HFFc6 (cell line): ENCODE data around the gene HYDIN. TPM values are rescaled to one million over a fixed set of nuclear protein-coding genes. Genes with fewer than 3 reads are reported as not detected.
"Not testable (repeated sequence)": the region's sequence is repeated elsewhere in the genome, so short reads cannot be mapped to it uniquely, and the experiment has no call there.

Experiments
- DNase-seq: peaks from one replicate; pipeline ENCODE4 v3.0.0-alpha.2; 2018
- H3K27ac Mint-ChIP-seq: 2 replicates; pipeline ENCODE4 v1.8.0; 2020; ENCODE audit warnings: mild to moderate bottlenecking, mixed read lengths
- H3K27me3 Mint-ChIP-seq: 2 replicates; pipeline ENCODE4 v1.8.0; 2021; ENCODE audit warnings: mild to moderate bottlenecking, moderate library complexity, mixed read lengths; ENCODE audit not compliant: insufficient read depth
- H3K36me3 Mint-ChIP-seq: 2 replicates; pipeline ENCODE4 v1.8.0; 2021; ENCODE audit warnings: low read depth, mixed read lengths
- H3K4me1 Mint-ChIP-seq: 2 replicates; pipeline ENCODE4 v1.8.0; 2020; ENCODE audit warnings: low read depth, mixed read lengths
- H3K4me3 Mint-ChIP-seq: 2 replicates; pipeline ENCODE4 v1.8.0; 2020; ENCODE audit warnings: mild to moderate bottlenecking, moderate library complexity, mixed read lengths
- H3K9me3 Mint-ChIP-seq: 2 replicates; pipeline ENCODE4 v1.8.0; 2020; ENCODE audit warnings: mild to moderate bottlenecking, mixed read lengths
- total RNA-seq, 6 experiments: library from RNA; stranded (reverse); fragmentation: NEBNext Ultra II Directional; extraction: Animal tissue kit (Norgen Biotek cat#: 25700); gene quantifications; 2 replicates in 1 of 6; 3 replicates in 5 of 6; pipeline ENCODE4 v1.2.3, GENCODE V29; 2021
- TF ChIP-seq, protein P1 (sequence below): fragments of 200-600 bp; sonication (generic); IDR thresholded peaks from 2 replicates; pipeline ENCODE4 v1.5.0; 2021; ENCODE audit warnings: antibody characterized with exemption, mild to moderate bottlenecking

HYDIN gene
- total RNA-seq, 6 experiments from 2014 or later: 0.05 TPM; not detected in 5

GRCh38 chr16:71192387-71192786 is 38.1 kb downstream of the HYDIN start:
- no peak overlapping the region for H3K4me3 Mint-ChIP-seq
- H3K9me3 Mint-ChIP-seq: no peaks in the 10 kb centered on the region
- peaks cover 3% of the 10 kb centered on the region; the same call in 1 of the 2 replicates for H3K27me3 Mint-ChIP-seq
- no peak for DNase-seq
- no peaks in the 10 kb centered on the region for H3K36me3 Mint-ChIP-seq
- H3K27ac Mint-ChIP-seq: no peak overlapping the region
- TF ChIP-seq, protein P1, sequence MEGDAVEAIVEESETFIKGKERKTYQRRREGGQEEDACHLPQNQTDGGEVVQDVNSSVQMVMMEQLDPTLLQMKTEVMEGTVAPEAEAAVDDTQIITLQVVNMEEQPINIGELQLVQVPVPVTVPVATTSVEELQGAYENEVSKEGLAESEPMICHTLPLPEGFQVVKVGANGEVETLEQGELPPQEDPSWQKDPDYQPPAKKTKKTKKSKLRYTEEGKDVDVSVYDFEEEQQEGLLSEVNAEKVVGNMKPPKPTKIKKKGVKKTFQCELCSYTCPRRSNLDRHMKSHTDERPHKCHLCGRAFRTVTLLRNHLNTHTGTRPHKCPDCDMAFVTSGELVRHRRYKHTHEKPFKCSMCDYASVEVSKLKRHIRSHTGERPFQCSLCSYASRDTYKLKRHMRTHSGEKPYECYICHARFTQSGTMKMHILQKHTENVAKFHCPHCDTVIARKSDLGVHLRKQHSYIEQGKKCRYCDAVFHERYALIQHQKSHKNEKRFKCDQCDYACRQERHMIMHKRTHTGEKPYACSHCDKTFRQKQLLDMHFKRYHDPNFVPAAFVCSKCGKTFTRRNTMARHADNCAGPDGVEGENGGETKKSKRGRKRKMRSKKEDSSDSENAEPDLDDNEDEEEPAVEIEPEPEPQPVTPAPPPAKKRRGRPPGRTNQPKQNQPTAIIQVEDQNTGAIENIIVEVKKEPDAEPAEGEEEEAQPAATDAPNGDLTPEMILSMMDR: no peak
- H3K4me1 Mint-ChIP-seq: no peaks in the 10 kb centered on the region

DNA sequence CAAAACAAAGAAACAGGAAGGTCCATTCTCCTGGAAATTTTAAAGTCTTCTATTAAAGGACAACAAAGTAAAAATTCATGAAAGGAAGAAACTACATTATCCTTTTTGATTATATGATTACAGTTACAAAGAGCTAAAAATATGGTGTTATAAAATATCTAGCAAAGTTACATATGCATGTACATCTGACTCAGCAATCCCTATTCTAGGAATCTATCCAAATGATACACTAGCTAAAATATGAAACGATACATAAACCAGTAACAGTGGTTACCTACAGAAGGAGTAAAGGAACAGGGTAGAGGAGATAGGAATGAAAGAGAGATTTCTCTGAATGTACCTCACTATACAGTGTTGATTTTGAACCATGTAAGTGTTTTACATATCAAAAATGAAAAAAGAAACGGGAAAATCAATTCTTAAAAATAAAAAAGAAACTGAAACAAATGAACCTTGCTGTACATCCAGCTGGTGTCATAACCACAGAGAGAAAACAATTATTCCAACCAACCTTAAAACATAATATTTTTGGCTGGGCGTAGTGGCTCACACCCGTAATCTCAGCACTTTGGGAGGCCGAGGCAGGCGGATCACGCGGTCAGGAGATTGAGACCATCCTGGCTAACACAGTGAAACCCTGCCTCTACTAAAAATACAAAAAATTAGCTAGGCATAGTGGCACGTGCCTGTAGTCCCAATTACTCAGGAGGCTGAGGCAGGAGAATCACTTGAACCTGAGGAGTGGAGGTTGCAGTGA is 41.4 kb downstream of the HYDIN start:
- H3K36me3 Mint-ChIP-seq: no peaks in the 10 kb centered on the region
- no peaks in the 10 kb centered on the region for H3K9me3 Mint-ChIP-seq
- H3K27ac Mint-ChIP-seq: no peak overlapping the region
- peaks cover 3% of the 10 kb centered on the region; the same call in 1 of the 2 replicates for H3K27me3 Mint-ChIP-seq
- no peak overlapping the region for H3K4me3 Mint-ChIP-seq
- no peaks in the 10 kb centered on the region for H3K4me1 Mint-ChIP-seq
- DNase-seq: no peak
- TF ChIP-seq, protein P1: no peak

GRCh38 chr16:71185347-71185746 is 45.2 kb downstream of the HYDIN start:
- Mint-ChIP-seq H3K27ac (no peak overlapping the region), H3K9me3 (no peaks in the 10 kb centered on the region; the same call in 1 of the 2 replicates), H3K36me3 (no peaks in the 10 kb centered on the region), H3K4me1 (no peaks in the 10 kb centered on the region), H3K27me3 (peaks cover 4% of the 10 kb centered on the region), H3K4me3 (no peak overlapping the region)
- no peak for DNase-seq
- TF ChIP-seq, protein P1: no peak

- no peaks in the 10 kb centered on the region for H3K36me3 Mint-ChIP-seq
These were observed 51.0 kb downstream of the HYDIN start for GRCh38 chr16:71179569-71179968.

DNA sequence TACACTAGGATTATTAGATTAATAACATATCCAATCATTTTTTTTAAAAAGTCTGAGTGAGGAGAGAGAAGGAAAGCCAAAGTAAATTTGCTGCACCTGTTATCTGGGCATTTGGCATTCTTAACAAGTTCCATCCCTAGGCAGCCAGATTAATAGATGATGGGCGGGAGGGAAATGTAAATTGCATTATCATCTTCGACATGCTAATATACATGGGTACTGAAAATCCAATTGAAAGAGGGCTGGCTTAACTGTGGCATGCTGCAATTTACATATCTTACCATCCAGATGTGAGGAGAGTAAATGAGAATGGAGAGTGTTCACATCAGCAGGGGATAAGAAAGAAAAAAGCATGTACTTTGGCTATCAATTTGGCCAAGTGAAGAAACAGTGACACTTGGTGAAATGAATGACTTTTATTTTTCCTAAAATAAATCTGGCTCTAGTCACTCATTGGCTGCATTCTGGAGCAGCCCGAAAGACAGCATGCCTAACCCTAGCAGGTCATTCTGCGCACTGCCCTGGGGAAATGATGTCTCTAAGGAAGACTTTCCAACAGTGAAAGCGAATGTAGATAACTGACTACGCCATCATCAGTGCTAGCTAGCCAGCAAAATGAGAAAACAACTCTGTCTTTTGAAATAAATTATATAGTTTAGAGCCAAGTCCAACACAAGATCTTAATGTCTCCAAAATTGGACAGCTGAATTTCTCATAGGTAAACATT is 57.9 kb downstream of the HYDIN start:
- DNase-seq: no peak
- H3K9me3 Mint-ChIP-seq: no peaks in the 10 kb centered on the region
- TF ChIP-seq, protein P1: no peak
- no peaks in the 10 kb centered on the region for H3K4me1 Mint-ChIP-seq
- H3K27me3 Mint-ChIP-seq: peaks cover 3% of the 10 kb centered on the region; the same call in 1 of the 2 replicates
- no peak overlapping the region for H3K27ac Mint-ChIP-seq
- no peaks in the 10 kb centered on the region for H3K36me3 Mint-ChIP-seq
- no peak overlapping the region for H3K4me3 Mint-ChIP-seq

More at GRCh38 chr16:71179569-71179968, 51.0 kb downstream of the HYDIN start:
- Mint-ChIP-seq H3K27ac (no peak overlapping the region), H3K4me3 (no peak overlapping the region), H3K4me1 (no peaks in the 10 kb centered on the region), H3K9me3 (no peaks in the 10 kb centered on the region; the same call in 1 of the 2 replicates), H3K27me3 (peaks cover 5% of the 10 kb centered on the region; the same call in 1 of the 2 replicates)
- TF ChIP-seq, protein P1: no peak
- no peak for DNase-seq

DNA sequence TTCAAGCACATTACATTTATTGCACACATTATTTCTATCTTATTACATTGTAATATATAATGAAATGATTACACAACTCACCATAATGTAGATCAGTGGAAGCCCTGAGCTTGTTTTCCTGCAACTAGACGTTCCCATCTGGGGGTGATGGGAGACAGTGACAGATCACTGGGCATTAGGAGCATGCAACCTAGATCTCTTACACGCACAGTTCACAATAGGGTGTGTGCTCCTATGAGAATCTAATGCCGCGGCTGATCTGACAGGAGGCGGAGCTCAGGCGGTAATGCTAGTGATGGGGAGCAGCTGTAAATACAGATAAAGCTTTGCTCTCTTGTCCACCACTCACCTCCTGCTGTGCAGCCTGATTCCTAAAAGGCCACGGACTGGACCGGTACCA is 69.5 kb downstream of the HYDIN start:
- H3K9me3 Mint-ChIP-seq, H3K27me3 Mint-ChIP-seq, DNase-seq, H3K36me3 Mint-ChIP-seq, H3K4me3 Mint-ChIP-seq, H3K27ac Mint-ChIP-seq, H3K4me1 Mint-ChIP-seq: not testable (repeated sequence)

DNA sequence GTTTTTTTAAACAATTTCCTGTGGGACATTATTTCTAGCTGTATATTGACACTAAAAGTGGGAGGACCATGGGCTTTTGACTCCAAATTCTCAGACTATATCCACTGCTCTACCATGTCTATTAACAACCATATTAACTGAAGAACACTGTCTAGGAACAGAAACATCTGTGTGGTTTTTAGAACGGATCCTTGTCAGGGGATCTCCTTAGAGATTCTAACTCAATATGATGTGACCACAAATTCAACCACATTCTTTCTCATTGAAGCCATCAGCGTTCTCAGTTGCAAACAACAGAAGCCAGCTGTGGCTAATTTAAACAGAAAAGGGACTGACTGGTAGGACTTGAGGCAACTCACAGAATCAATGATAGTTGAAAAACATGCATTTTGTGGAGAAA is 73.2 kb downstream of the HYDIN start:
- DNase-seq, H3K4me3 Mint-ChIP-seq, H3K36me3 Mint-ChIP-seq, H3K9me3 Mint-ChIP-seq, H3K27me3 Mint-ChIP-seq, H3K4me1 Mint-ChIP-seq, H3K27ac Mint-ChIP-seq: not testable (repeated sequence)

DNA sequence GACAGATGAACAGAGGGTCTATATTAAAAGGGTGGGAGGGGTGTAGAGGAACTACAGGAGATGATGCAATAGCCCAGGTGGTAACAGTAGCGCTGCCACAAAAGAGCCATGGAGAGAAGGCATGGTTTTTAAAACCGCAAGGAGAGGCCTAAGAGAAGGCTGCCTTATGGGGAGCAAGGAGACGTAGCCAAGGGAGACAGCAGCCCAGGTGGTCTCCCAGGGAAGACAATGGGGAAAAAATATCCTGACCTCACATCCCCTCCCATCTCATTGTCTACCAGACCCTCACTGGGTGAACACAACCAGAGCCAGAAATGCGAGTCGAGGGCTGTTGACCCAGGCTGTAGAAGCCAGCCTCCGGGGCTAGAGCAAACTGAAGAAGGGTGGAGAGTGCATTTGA is 77.2 kb downstream of the HYDIN start:
- H3K36me3 Mint-ChIP-seq, H3K27me3 Mint-ChIP-seq, DNase-seq, H3K4me1 Mint-ChIP-seq, H3K4me3 Mint-ChIP-seq, H3K27ac Mint-ChIP-seq, H3K9me3 Mint-ChIP-seq: not testable (repeated sequence)
